ENCODE measurements around the gene SRP14.

Gene SRP14

GRCh38 chr15:40072216-40072990 is 33.4 kb upstream of the SRP14 start:
- H3K27ac Mint-ChIP-seq = no peak overlapping the region

GRCh38 chr15:40070608-40071218 is 31.7 kb upstream of the SRP14 start:
- Mint-ChIP-seq H3K27me3 (peaks cover 2% of the 10 kb centered on the region), H3K9me3 (ENCODE audit: low read depth) (no peaks in the 10 kb centered on the region), H3K36me3 (no peaks in the 10 kb centered on the region), H3K27ac (no peak overlapping the region), H3K4me1 (ENCODE audit: low read depth) (peaks cover 10% of the 10 kb centered on the region), H3K4me3 (no peak overlapping the region)

More at GRCh38 chr15:40072216-40072990, 33.4 kb upstream of the SRP14 start:
- peaks cover 10% of the 10 kb centered on the region for H3K4me1 Mint-ChIP-seq (ENCODE audit: low read depth)
- no peak overlapping the region for H3K4me3 Mint-ChIP-seq
- H3K36me3 Mint-ChIP-seq = no peaks in the 10 kb centered on the region
- no peaks in the 10 kb centered on the region for H3K9me3 Mint-ChIP-seq (ENCODE audit: low read depth)
- peaks cover 2% of the 10 kb centered on the region for H3K27me3 Mint-ChIP-seq

- Mint-ChIP-seq H3K36me3 (no peaks in the 10 kb centered on the region), H3K4me3 (no peak overlapping the region), H3K9me3 (ENCODE audit: low read depth) (no peaks in the 10 kb centered on the region), H3K27ac (no peak overlapping the region), H3K27me3 (peaks cover 2% of the 10 kb centered on the region), H3K4me1 (ENCODE audit: low read depth) (peaks cover 10% of the 10 kb centered on the region)
Measured at GRCh38 chr15:40070166-40070557, 31.2 kb upstream of the SRP14 start.

DNA sequence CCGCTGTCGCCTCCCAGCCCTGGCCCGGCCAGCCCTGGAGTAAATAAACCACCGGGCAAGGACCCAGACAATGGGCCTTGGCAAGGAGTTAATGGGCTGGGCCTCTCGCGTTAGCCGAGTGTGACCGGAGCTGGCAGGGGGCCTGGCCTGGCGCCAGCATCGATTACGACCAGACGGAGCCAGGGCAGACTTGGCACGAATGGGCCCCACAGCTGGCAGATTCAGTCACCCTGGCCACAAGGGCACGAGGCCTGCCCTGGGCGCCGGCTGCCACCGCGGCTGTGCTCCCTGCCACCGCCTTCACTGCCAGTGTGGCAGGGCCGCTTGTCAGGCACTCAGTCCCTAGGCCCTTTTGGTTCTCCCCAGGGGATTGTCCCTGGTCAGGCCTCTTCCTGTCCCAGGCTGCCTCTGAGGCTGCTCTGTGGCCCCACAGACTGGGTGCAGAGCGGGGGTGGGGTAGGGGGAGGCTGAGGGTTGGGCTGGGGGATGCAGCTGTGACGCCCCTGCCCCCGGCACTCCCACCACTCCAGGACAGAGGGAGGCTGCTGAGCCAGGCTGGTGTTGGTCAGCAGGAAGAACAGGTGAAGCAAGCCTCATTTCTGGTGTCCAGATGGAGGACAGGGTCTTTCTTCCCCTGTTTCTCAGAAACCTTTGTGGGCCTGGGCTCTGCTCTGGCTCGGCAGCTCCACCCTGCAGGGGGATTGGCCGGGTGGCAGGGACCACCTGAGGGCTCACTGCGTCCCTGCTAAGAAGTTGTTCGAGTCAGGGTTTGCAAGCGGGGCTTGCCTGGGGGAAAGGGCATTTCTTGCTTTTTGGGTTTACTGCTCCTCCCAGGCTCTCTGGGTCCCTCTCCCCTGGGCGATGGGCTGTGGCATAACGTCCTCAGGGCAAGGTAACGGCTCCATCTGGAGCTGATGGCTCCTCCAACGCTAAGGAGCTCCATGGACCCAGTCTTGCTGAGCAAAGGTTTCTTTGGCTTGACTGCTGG is 30.5 kb upstream of the SRP14 start:
- Mint-ChIP-seq H3K36me3 (no peaks in the 10 kb centered on the region), H3K4me1 (ENCODE audit: low read depth) (peaks cover 16% of the 10 kb centered on the region), H3K27ac (no peak overlapping the region), H3K9me3 (ENCODE audit: low read depth) (no peaks in the 10 kb centered on the region), H3K27me3 (peaks cover 2% of the 10 kb centered on the region), H3K4me3 (no peak overlapping the region)

- H3K27ac Mint-ChIP-seq = no peak overlapping the region
- peaks cover 15% of the 10 kb centered on the region for H3K4me1 Mint-ChIP-seq (ENCODE audit: low read depth)
- no peaks in the 10 kb centered on the region for H3K27me3 Mint-ChIP-seq
- no peaks in the 10 kb centered on the region for H3K9me3 Mint-ChIP-seq (ENCODE audit: low read depth)
- no peaks in the 10 kb centered on the region for H3K36me3 Mint-ChIP-seq
- no peak overlapping the region for H3K4me3 Mint-ChIP-seq
Measured at GRCh38 chr15:40067921-40068624, 29.1 kb upstream of the SRP14 start.

DNA sequence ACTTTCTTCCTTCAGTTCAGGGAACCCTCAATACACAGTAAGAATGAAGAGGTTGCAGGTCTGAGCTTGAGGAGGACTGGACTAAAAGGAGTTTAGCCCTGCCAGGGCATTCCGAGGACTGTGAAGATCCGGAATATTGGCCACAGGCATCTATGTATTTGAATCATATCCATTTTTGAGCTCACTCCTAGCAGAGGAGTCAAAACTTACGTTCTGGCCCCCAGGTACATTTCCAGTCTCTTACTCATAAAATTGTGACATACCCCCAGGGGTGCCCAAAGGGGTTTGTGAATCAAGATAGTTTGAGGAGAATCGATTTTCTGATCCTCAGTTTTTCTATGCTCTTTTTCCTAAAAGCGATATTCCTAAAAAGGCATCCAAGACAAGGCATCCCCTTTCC is 27.6 kb upstream of the SRP14 start:
- no peak overlapping the region for H3K27ac Mint-ChIP-seq

DNA sequence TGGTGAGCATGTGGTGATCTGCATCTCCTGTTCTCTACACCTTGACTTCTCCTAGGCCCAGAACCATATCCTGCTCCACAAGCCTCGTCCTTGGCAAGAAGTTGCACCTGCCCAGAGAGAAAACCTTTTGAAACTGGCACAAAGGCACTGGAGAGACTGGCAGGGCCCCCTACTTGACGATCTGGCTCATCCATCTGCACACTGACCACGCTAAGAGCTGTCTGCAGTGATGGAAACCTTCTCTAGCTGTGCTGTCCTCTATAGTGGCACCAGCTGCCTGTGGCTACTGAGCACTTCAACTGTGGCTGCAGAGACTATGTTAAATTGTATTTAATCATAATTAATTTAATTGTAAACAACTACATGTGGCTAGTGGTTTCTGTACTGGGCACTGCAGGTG is 26.2 kb upstream of the SRP14 start:
- Mint-ChIP-seq H3K9me3 (ENCODE audit: low read depth) (no peaks in the 10 kb centered on the region), H3K36me3 (no peaks in the 10 kb centered on the region), H3K27ac (no peak overlapping the region), H3K4me1 (ENCODE audit: low read depth) (peaks cover 15% of the 10 kb centered on the region), H3K27me3 (no peaks in the 10 kb centered on the region), H3K4me3 (no peak overlapping the region)

More for the DNA sequence above, 27.6 kb upstream of the SRP14 start:
- Mint-ChIP-seq H3K9me3 (ENCODE audit: low read depth) (no peaks in the 10 kb centered on the region), H3K27me3 (no peaks in the 10 kb centered on the region), H3K36me3 (no peaks in the 10 kb centered on the region), H3K4me3 (no peak overlapping the region), H3K4me1 (ENCODE audit: low read depth) (peaks cover 15% of the 10 kb centered on the region)

- Mint-ChIP-seq H3K27ac (peak overlapping the region; percentile 70), H3K27me3 (no peaks in the 10 kb centered on the region), H3K36me3 (no peaks in the 10 kb centered on the region), H3K9me3 (ENCODE audit: low read depth) (no peaks in the 10 kb centered on the region), H3K4me3 (no peak overlapping the region), H3K4me1 (ENCODE audit: low read depth) (peaks cover 15% of the 10 kb centered on the region)
Measured at GRCh38 chr15:40064231-40064894, 25.4 kb upstream of the SRP14 start.

DNA sequence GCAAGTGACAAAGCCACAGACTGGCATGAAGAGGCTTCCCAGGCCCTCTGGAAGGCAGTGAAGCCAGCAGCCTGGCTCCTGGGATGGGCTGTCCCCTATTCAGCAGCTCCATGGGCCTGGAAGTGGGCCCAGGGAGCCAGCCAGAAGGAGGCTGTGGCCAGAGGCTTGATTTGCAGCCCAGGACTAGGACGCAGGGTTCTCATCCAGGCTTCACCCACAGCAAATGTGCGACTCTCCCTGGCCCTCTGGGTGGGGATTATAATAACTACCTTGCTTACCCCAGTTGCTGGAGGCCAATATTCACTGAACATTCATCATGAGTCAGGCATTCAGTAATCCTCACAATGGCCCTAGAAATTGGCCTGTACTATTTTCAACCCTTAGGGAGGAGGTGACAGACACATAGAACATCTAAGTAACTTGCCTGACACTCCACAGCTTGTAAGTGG is 24.6 kb upstream of the SRP14 start:
- no peak overlapping the region for H3K4me3 Mint-ChIP-seq
- peak overlapping the region; percentile 22 for H3K27ac Mint-ChIP-seq

GRCh38 chr15:40062816-40063562 is 24.0 kb upstream of the SRP14 start:
- Mint-ChIP-seq H3K27me3 (no peaks in the 10 kb centered on the region), H3K4me1 (ENCODE audit: low read depth) (peaks cover 23% of the 10 kb centered on the region), H3K4me3 (no peak overlapping the region), H3K9me3 (ENCODE audit: low read depth) (no peaks in the 10 kb centered on the region), H3K27ac (no peak overlapping the region), H3K36me3 (peaks cover 6% of the 10 kb centered on the region)

More for the DNA sequence above, 24.6 kb upstream of the SRP14 start:
- peaks cover 1% of the 10 kb centered on the region for H3K36me3 Mint-ChIP-seq
- no peaks in the 10 kb centered on the region for H3K27me3 Mint-ChIP-seq
- no peaks in the 10 kb centered on the region for H3K9me3 Mint-ChIP-seq (ENCODE audit: low read depth)
- peaks cover 17% of the 10 kb centered on the region for H3K4me1 Mint-ChIP-seq (ENCODE audit: low read depth)

DNA sequence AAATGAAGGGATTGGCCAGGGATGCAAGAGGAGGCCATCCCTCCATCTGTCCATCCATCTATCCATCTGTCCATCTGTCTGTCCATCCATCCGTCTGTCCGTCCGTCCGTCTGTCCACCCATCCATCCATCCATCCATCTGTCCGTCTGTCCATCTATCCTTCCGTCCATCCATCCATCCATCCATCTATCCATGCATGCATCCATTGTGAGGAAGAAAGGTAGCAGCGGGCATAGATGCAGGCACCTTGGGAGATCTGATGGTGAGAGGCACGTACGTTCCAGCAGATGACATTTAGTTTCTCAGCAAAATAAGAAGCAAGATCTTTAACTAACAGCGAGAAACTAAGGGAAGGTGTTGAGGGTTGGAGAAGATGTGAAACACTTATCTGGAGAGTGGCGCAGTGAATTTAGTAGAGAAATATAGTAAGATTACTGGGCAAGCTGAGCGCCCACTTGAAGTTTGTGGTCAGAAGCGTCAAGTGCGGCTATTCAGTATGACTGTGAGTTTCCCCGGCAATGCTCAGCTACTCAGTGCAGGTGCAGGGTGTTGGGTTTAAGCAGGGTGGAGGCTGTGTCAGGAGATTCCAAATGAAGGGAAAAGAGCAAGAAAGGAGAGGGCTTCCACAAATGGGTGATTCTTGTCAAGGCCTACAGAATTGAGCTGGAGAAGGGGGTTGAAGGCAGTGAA is 22.4 kb upstream of the SRP14 start:
- Mint-ChIP-seq H3K27me3 (no peaks in the 10 kb centered on the region), H3K9me3 (ENCODE audit: low read depth) (no peaks in the 10 kb centered on the region), H3K4me3 (no peak overlapping the region), H3K4me1 (ENCODE audit: low read depth) (peaks cover 29% of the 10 kb centered on the region), H3K36me3 (peaks cover 8% of the 10 kb centered on the region), H3K27ac (no peak overlapping the region)

- peaks cover 38% of the 10 kb centered on the region for H3K4me1 Mint-ChIP-seq (ENCODE audit: low read depth)
- H3K9me3 Mint-ChIP-seq (ENCODE audit: low read depth) = no peaks in the 10 kb centered on the region
- H3K4me3 Mint-ChIP-seq = no peak overlapping the region
Measured at GRCh38 chr15:40060236-40060961, 21.4 kb upstream of the SRP14 start.

More at GRCh38 chr15:40060236-40060961, 21.4 kb upstream of the SRP14 start:
- H3K27me3 Mint-ChIP-seq = no peaks in the 10 kb centered on the region
- peaks cover 8% of the 10 kb centered on the region for H3K36me3 Mint-ChIP-seq
- no peak overlapping the region for H3K27ac Mint-ChIP-seq

All from activated naive CD8-positive, alpha-beta T cell (primary cell).